GM12878 (cell line): Measurements from ENCODE around the gene SEMA4F. TPM values are rescaled to one million over a fixed set of nuclear protein-coding genes. Genes with fewer than 3 reads are reported as not detected.

Experiments
- ATAC-seq: fragments of 200-7000 bp; cut with Tn5 transposase; 3 replicates; pipeline ENCODE4 v1.9.1; 2020; ENCODE audit warnings: mild to moderate bottlenecking, moderate library complexity
- BruUV-seq: library from RNA; stranded (reverse); fragments of 400-500 nt; replicated peaks from 2 replicates; lab custom pipeline; 2021; lab: Mats Ljungman, UMichigan
- CTCF ChIA-PET: fragments of 300-600 bp; sonication (Branson Sonifier 250); formaldehyde crosslinking; extraction: SDS; loops from one replicate; lab custom pipeline; 2021; ENCODE audit warnings: inconsistent platforms; lab: Yijun Ruan, JAX
- POLR2A ChIA-PET: fragments of 350-600 bp; formaldehyde crosslinking; extraction: SDS; loops from one replicate; lab custom pipeline; 2021; ENCODE audit warnings: inconsistent platforms; lab: Charles Lee
- RAD21 ChIA-PET: fragments of 300-600 bp; sonication (Branson Sonifier 250); formaldehyde crosslinking; loops from one replicate; lab custom pipeline; 2023; ENCODE audit warnings: antibody characterized with exemption; ENCODE audit not compliant: unreplicated experiment; lab: Charles Lee
- SMC1A ChIA-PET: fragments of 300-600 bp; sonication (Branson Sonifier 250); formaldehyde crosslinking; loops from one replicate; lab custom pipeline; 2023; ENCODE audit not compliant: unreplicated experiment, uncharacterized antibody; lab: Charles Lee
- DNase-seq: peaks from one replicate; pipeline ENCODE4 v3.0.0-alpha.2; 2011; ENCODE audit warnings: low read depth, low spot score
- FAIRE-seq: peaks from 3 replicates; lab custom pipeline; 2011; peaks lifted over from hg19 to GRCh38; lab: Jason Lieb, UNC
- H2AFZ ChIP-seq: 2 replicates; pipeline ENCODE4 v1.6.0; 2011; ENCODE audit warnings: low read depth, low read length, control low read depth; ENCODE audit not compliant: control insufficient read depth
- H3K27ac ChIP-seq: 2 replicates; pipeline ENCODE4 v1.5.1; 2011; ENCODE audit warnings: control low read depth; ENCODE audit not compliant: control insufficient read depth, insufficient read depth
- H3K27me3 ChIP-seq, 2 experiments: replicated peaks in 1 of 2; 2 replicates each; pipeline versions ENCODE4 v1.6.0 to v1.6.1; 2011; ENCODE audit warnings: low read length in 1 of 2; ENCODE audit not compliant: control insufficient read depth in 2 of 2, insufficient read depth in 2 of 2
- H3K36me3 ChIP-seq, 2 experiments: 2 replicates each; pipeline ENCODE4 v1.5.1; 2011; ENCODE audit warnings: low read length in 1 of 2; ENCODE audit not compliant: control insufficient read depth in 2 of 2, insufficient read depth in 2 of 2
- H3K4me1 ChIP-seq: 2 replicates; pipeline ENCODE4 v1.6.1; 2011; ENCODE audit warnings: mild to moderate bottlenecking, low read length, moderate library complexity, mixed read lengths; ENCODE audit not compliant: control insufficient read depth, insufficient read depth
- H3K4me2 ChIP-seq: 2 replicates; pipeline ENCODE4 v1.6.0; 2011; ENCODE audit warnings: control low read depth; ENCODE audit not compliant: control insufficient read depth, insufficient read depth
- H3K4me3 ChIP-seq: fragments of 200-600 bp; sonication (generic); 2 replicates; pipeline ENCODE4 v1.5.1; 2016
- H3K79me2 ChIP-seq: 2 replicates; pipeline ENCODE4 v1.6.0; 2011; ENCODE audit warnings: low read length; ENCODE audit not compliant: control insufficient read depth, insufficient read depth
- H3K9ac ChIP-seq: 2 replicates; pipeline ENCODE4 v1.8.0; 2011; ENCODE audit warnings: low read length, control low read depth, mixed read lengths; ENCODE audit not compliant: control insufficient read depth, insufficient read depth
- H3K9me3 ChIP-seq: replicated peaks from 3 replicates; pipeline ENCODE4 v1.5.1; 2011; ENCODE audit warnings: mild to moderate bottlenecking, low read length; ENCODE audit not compliant: control insufficient read depth, insufficient read depth
- H4K20me1 ChIP-seq: 2 replicates; pipeline ENCODE4 v1.6.0; 2011; ENCODE audit not compliant: control insufficient read depth, insufficient read depth
- BACH1 ChIP-seq: fragments of 450-650 bp; IDR thresholded peaks from 2 replicates; pipeline ENCODE4 v1.6.1; 2017; ENCODE audit warnings: mild to moderate bottlenecking, borderline replicate concordance
- CBX3 ChIP-seq: fragments of 200-600 bp; sonication (generic); IDR thresholded peaks from 2 replicates; pipeline ENCODE4 v1.6.1; 2016; ENCODE audit warnings: low read depth, borderline replicate concordance
- HCFC1 ChIP-seq: fragments of 150-350 bp; IDR thresholded peaks from 2 replicates; pipeline ENCODE4 v1.6.1; 2014; ENCODE audit warnings: low read length
- NFIC ChIP-seq: IDR thresholded peaks from 2 replicates; pipeline ENCODE4 v1.6.1; 2012; ENCODE audit warnings: low read depth, mild to moderate bottlenecking, inconsistent platforms, low read length, moderate library complexity
- NFXL1 ChIP-seq: fragments of 450-650 bp; IDR thresholded peaks from 2 replicates; pipeline ENCODE4 v1.6.1; 2017; ENCODE audit warnings: antibody characterized with exemption, mild to moderate bottlenecking, borderline replicate concordance
- RCOR1 ChIP-seq: conservative IDR thresholded peaks from 2 replicates; pipeline ENCODE4 v1.6.1; 2012; ENCODE audit warnings: low read depth, low read length, improper control_type of control experiment
- SIX5 ChIP-seq: IDR thresholded peaks from 2 replicates; pipeline ENCODE4 v1.6.1; 2011; ENCODE audit warnings: mild to moderate bottlenecking, low read depth, low read length, moderate library complexity; ENCODE audit not compliant: severe bottlenecking
- WGBS: methylation state at CpG from one replicate; pipeline ENCODE4 v1.1.6; 2016; ENCODE audit warnings: low lambda C conversion rate; ENCODE audit not compliant: insufficient replicate concordance, insufficient coverage; ENCODE audit errors: missing lambda C conversion rate; 5-methylcytosine and 5-hydroxymethylcytosine counted together
- in situ Hi-C: fragments of 300-500 bp; cut with MboI; formaldehyde crosslinking; loops from 9 replicates; pipeline ENCODE4 v1.14.3; 2018; ENCODE audit warnings: mixed read lengths
- intact Hi-C: fragments of 100-400 bp; cut with micrococcal nuclease; formaldehyde crosslinking; loops from one replicate; pipeline ENCODE4 v1.14.2; 2022; ENCODE audit not compliant: unreplicated experiment
- polyA plus RNA-seq, 11 experiments: library from polyadenylated mRNA; depleted of rRNA in 4 of 11; unstranded in 6 of 11; stranded (reverse) in 5 of 11; fragments of >200 nt; fragmentation: Nextera tagmentation in 4 of 11; fragmentation: Illumina TruSeq in 1 of 11; extraction: Ambion mirVana in 4 of 11; extraction: Trizol in 1 of 11; gene quantifications; 1 replicate in 1 of 11; 2 replicates in 10 of 11; pipeline versions ENCODE4 v1.2.1 to v1.2.3, GENCODE V29; 2011 to 2016; ENCODE audit warnings: inconsistent platforms in 2 of 11, missing spikeins in 2 of 11, low read depth in 1 of 11
- total RNA-seq, 4 experiments: library from RNA; depleted of rRNA in 3 of 4; stranded (reverse); fragments of >200 nt in 3 of 4; fragmentation: Illumina TruSeq in 1 of 4; extraction: Trizol in 1 of 4; gene quantifications; 2 replicates each; pipeline versions ENCODE4 v1.2.1 to v1.2.3, GENCODE V29; 2013 to 2021

The SEMA4F gene
- total and polyA plus RNA-seq, 10 of the 15 experiments (the other 5 are each of a cell fraction or from before 2014, with no cell fraction given) = 0.26 to 3.0 (median 2.1) TPM

- Histone ChIP-seq H4K20me1 (no peaks in the 10 kb centered on the region), H3K36me3 (no peaks in the 10 kb centered on the region), H3K4me2 (no peak overlapping the region), H3K4me3 (no peak overlapping the region), H3K9me3 (no peaks in the 10 kb centered on the region), H3K4me1 (no peaks in the 10 kb centered on the region), H2AFZ (no peak overlapping the region), H3K27me3 (peaks cover 0 to 2% of the 10 kb centered on the region in 2 experiments; a peak in 1 of 4 replicates), H3K27ac (no peak overlapping the region), H3K79me2 (no peaks in the 10 kb centered on the region), H3K9ac (no peak overlapping the region)
- no peak for TF ChIP-seq NFIC
- ChIA-PET POLR2A (no interaction called here), SMC1A (no interaction called here), RAD21 (no interaction called here), CTCF (interaction anchor here (1.8 to 3.0 kb wide), 2 partner anchors 9 to 21 kb away, joined by 8 to 20 read pairs; no protein-coding TSS in a partner anchor)
- DNase-seq (no peak), FAIRE-seq (no peak), ATAC-seq (no peak)
- intact Hi-C loops = loop anchor here (10.0 kb wide), 1 partner anchor 932 kb away; no protein-coding TSS in a partner anchor
- no TSS peak for BruUV-seq
- in situ Hi-C loops = loop anchor here (10.0 kb wide), 1 partner anchor 912 kb away; no protein-coding TSS in a partner anchor
Measured at GRCh38 chr2:74693213-74693612, 39.2 kb downstream of the SEMA4F start.

- TF ChIP-seq SIX5 (no peak), CBX3 (no peak), BACH1 (no peak), RCOR1 (no peak), NFXL1 (no peak), HCFC1 (no peak)
- H4K20me1 ChIP-seq = no peaks in the 10 kb centered on the region
- no peak overlapping the region for H2AFZ ChIP-seq
- no peak overlapping the region for H3K27ac ChIP-seq
- no peak overlapping the region for H3K4me3 ChIP-seq
- no peak overlapping the region for H3K4me2 ChIP-seq
- ChIA-PET POLR2A (no interaction called here), CTCF (interaction anchor here (0.9 to 1.4 kb wide), 4 partner anchors 20 to 183 kb away, joined by 3 to 7 read pairs (median 4); no protein-coding TSS in a partner anchor), RAD21 (no interaction called here), SMC1A (interaction anchor here (1.1 to 1.7 kb wide), 3 partner anchors 9 to 20 kb away, joined by 3 to 9 read pairs (median 4); no protein-coding TSS in a partner anchor)
- no peaks in the 10 kb centered on the region for H3K36me3 ChIP-seq
- intact Hi-C loops (loop anchor here (10.0 kb wide), 1 partner anchor 931 kb away; no protein-coding TSS in a partner anchor), in situ Hi-C loops (loop anchor here (10.0 kb wide), 1 partner anchor 911 kb away; no protein-coding TSS in a partner anchor)
- BruUV-seq = no TSS peak
- ATAC-seq (no peak), DNase-seq (no peak), FAIRE-seq (no peak)
- no peaks in the 10 kb centered on the region for H3K4me1 ChIP-seq
- 5% methylated on average over 1 of the region's 1 CpG for WGBS
- H3K79me2 ChIP-seq = no peaks in the 10 kb centered on the region
- H3K9me3 ChIP-seq = no peaks in the 10 kb centered on the region
- H3K9ac ChIP-seq = no peak overlapping the region
- H3K27me3 ChIP-seq = peaks cover 0 to 2% of the 10 kb centered on the region in 2 experiments; a peak in 1 of 4 replicates
Measured at GRCh38 chr2:74693668-74694067, 39.6 kb downstream of the SEMA4F start.
